Kidney (tissue), 14 donors: ENCODE results near the gene CUX1. TPM values are rescaled to one million over a fixed set of nuclear protein-coding genes. Genes with fewer than 3 reads are reported as not detected.

Source experiments
- DNase-seq, 5 donors: peaks; one replicate each; pipeline ENCODE4 v3.0.0-alpha.2; 2013 to 2020
- FAIRE-seq: peaks from 2 replicates; lab custom pipeline; 2012; peaks lifted over from hg19 to GRCh38; lab: Jason Lieb, UNC
- H3K27ac ChIP-seq, 2 donors: one replicate each; pipeline ENCODE4 v1.7.0; 2013; ENCODE audit warnings: low read depth in 2 of 2, low read length in 2 of 2, inconsistent platforms in 1 of 2
- H3K27me3 ChIP-seq: one replicate; pipeline ENCODE4 v1.7.1; 2013; ENCODE audit warnings: low read length, inconsistent platforms; ENCODE audit not compliant: control insufficient read depth, insufficient read depth
- H3K36me3 ChIP-seq, 3 donors: one replicate each; pipeline versions ENCODE4 v1.7.0 to v1.7.1; 2013; ENCODE audit warnings: low read length in 3 of 3, control low read depth in 1 of 3, inconsistent platforms in 1 of 3; ENCODE audit not compliant: insufficient read depth in 3 of 3, control insufficient read depth in 2 of 3
- H3K4me1 ChIP-seq, 3 donors: one replicate each; pipeline versions ENCODE4 v1.7.0 to v1.7.1; 2013; ENCODE audit warnings: low read length in 3 of 3, inconsistent platforms in 1 of 3, low read depth in 1 of 3; ENCODE audit not compliant: control insufficient read depth in 2 of 3, insufficient read depth in 2 of 3
- H3K4me3 ChIP-seq, 3 donors: one replicate each; pipeline versions ENCODE4 v1.7.0 to v1.8.1; 2013; ENCODE audit warnings: low read length in 3 of 3, control low read depth in 1 of 3, inconsistent platforms in 1 of 3
- H3K9ac ChIP-seq, 3 donors: one replicate each; pipeline versions ENCODE4 v1.7.0 to v1.7.1; 2013; ENCODE audit warnings: low read length in 3 of 3, control low read depth in 1 of 3, inconsistent platforms in 1 of 3
- H3K9me3 ChIP-seq, 3 donors: one replicate each; pipeline versions ENCODE4 v1.7.0 to v1.7.1; 2013; ENCODE audit warnings: low read length in 3 of 3, control low read depth in 1 of 3, inconsistent platforms in 1 of 3; ENCODE audit not compliant: control insufficient read depth in 2 of 3, insufficient read depth in 1 of 3
- intact Hi-C: fragments of 100-400 bp; cut with DNase I; formaldehyde crosslinking; loops from one replicate; pipeline ENCODE4 v1.11.1; 2022
- polyA plus RNA-seq: library from polyadenylated mRNA; stranded (reverse); fragments of 350-450 nt; fragmentation: Illumina TruSeq; extraction: RNeasy Lipid Tissue Mini Kit (QIAGEN cat#74804); gene quantifications from one replicate; pipeline ENCODE4 v1.2.3, GENCODE V29; 2014; ENCODE audit warnings: low read depth, low replicate concordance; ENCODE audit not compliant: insufficient read depth
- total RNA-seq: library from RNA; stranded (reverse); fragmentation: NEBNext Ultra II Directional; extraction: Animal tissue kit (Norgen Biotek cat#: 25700); gene quantifications from one replicate; pipeline ENCODE4 v1.2.1, GENCODE V29; 2021
- TF ChIP-seq, protein P1 (sequence below): IDR thresholded peaks from 3 replicates; pipeline ENCODE4 v1.5.1; 2012; ENCODE audit warnings: mild to moderate bottlenecking, moderate library complexity, borderline replicate concordance; ENCODE audit not compliant: insufficient read depth; ENCODE audit errors: extremely low read depth
- donor health status: control.
- donor health status: control.
- donor health status: control.
- donor health status: control.
- donor health status: control.
- donor health status: DM: yes; HTN: yes; CAD: no.
- donor health status: Normal renal cell carcinoma (clear cell type).

The CUX1 gene
- total and polyA plus RNA-seq, 2 donors from 2014 or later: 71.4 to 126 TPM

DNA sequence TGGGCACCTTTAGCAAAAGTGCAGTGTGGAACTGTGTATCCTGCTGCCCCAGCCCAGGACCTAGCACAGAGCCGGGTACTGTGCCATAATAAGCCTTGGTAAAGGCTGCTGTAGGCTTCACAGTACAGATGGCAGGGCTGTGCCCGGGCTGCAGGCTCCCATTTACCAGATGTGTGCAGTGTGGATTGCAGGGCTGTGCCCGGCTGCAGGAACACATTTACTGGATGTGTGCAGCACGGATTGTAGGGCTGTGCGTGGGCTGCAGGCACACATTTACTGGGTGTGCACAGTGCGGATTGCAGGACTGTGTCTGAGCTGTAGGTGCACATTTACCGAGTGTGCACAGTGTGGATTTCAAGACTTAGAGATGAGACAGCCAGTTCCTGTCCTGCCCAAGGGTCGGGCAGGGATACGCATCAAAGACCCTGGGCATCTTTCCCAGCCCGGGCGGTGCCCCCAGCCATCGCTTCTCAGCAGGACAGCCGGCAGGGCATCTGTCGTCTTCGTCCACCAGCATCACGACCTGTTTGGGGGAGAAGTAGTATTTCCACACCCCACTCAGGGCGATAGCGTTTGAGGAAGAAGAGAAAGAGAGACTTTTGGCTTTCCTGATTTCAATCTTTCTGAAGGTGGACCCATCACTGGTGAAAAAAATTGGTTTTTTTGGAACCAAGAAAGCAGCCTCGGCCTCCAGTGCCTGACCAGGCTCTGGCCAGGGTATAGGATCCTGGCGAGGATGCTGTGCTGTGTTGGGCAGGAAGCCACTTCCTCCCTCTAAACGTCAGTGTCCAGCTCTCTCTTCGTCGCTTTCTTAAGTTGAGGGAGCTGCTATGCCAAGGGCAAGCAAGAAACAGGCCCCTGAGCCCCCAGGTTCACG is 180.8 kb downstream of the CUX1 start:
- no peak overlapping the region for H3K27ac ChIP-seq
- no peaks in the 10 kb centered on the region for H3K36me3 ChIP-seq
- H3K4me1 ChIP-seq: peaks cover 0 to 6% (median 0%) of the 10 kb centered on the region in 3 donors
- TF ChIP-seq, protein P1, sequence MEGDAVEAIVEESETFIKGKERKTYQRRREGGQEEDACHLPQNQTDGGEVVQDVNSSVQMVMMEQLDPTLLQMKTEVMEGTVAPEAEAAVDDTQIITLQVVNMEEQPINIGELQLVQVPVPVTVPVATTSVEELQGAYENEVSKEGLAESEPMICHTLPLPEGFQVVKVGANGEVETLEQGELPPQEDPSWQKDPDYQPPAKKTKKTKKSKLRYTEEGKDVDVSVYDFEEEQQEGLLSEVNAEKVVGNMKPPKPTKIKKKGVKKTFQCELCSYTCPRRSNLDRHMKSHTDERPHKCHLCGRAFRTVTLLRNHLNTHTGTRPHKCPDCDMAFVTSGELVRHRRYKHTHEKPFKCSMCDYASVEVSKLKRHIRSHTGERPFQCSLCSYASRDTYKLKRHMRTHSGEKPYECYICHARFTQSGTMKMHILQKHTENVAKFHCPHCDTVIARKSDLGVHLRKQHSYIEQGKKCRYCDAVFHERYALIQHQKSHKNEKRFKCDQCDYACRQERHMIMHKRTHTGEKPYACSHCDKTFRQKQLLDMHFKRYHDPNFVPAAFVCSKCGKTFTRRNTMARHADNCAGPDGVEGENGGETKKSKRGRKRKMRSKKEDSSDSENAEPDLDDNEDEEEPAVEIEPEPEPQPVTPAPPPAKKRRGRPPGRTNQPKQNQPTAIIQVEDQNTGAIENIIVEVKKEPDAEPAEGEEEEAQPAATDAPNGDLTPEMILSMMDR: no peak
- peak in 1 of 5 donors; percentile 73 for DNase-seq
- H3K4me3 ChIP-seq: no peak overlapping the region
- H3K27me3 ChIP-seq: no peaks in the 10 kb centered on the region
- intact Hi-C loops: no loop called here
- no peak for FAIRE-seq
- no peaks in the 10 kb centered on the region for H3K9me3 ChIP-seq
- H3K9ac ChIP-seq: no peak overlapping the region

DNA sequence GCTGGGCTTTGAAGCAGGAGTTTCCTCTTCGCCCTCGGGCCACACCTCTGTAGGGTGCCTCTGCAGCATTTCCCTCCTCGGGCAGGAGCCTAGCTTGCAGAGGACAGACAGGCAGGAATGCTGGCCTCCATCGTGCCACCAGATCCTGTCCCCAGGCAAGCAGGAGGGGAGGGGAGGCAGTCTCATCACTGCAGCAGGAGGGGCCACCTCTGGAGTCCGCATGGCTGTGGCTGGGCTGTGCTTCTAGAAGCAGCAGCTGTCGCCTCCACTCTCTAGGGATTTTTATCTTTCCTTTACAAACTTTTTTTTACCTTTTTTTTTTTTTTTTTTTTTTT is 181.4 kb downstream of the CUX1 start:
- Histone ChIP-seq H3K9ac (no peak overlapping the region), H3K9me3 (no peaks in the 10 kb centered on the region), H3K4me3 (no peak overlapping the region), H3K4me1 (peaks cover 0 to 6% (median 0%) of the 10 kb centered on the region in 3 donors), H3K27me3 (no peaks in the 10 kb centered on the region), H3K27ac (no peak overlapping the region), H3K36me3 (no peaks in the 10 kb centered on the region)
- DNase-seq (no peak), FAIRE-seq (no peak)
- TF ChIP-seq, protein P1: no peak
- intact Hi-C loops: no loop called here

DNA sequence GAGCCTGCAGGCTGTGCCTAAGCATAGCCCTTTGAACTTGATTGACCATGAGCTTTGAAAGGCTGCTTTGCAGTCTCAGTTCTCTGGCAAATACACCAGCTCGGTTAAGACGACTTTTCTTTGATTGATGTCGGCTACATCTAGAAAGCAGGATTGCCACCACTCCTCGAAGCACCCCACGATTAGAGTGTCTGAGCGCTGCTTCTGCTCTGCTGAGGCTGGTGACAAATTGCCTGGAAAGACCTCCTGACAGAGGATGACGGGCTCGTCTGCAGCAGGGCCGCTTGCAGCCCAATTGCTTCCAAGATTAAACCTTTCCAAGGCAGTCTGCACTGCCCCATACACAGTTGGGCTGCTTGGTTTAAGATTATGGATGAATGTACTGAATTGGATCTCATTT is 182.0 kb downstream of the CUX1 start:
- Histone ChIP-seq H3K9ac (no peak overlapping the region), H3K4me3 (no peak overlapping the region), H3K36me3 (no peaks in the 10 kb centered on the region), H3K27ac (no peak overlapping the region), H3K4me1 (peaks cover 0 to 11% (median under 1%) of the 10 kb centered on the region in 3 donors), H3K9me3 (no peaks in the 10 kb centered on the region), H3K27me3 (no peaks in the 10 kb centered on the region)
- intact Hi-C loops: no loop called here
- FAIRE-seq: no peak
- DNase-seq: peak in 1 of 5 donors; percentile 32
- TF ChIP-seq, protein P1: no peak
